Ishikawa (cell line): Measurements from ENCODE around the gene MINDY1.

Source experiments
- CEBPB ChIP-seq: IDR thresholded peaks from 2 replicates; pipeline ENCODE4 v1.6.1; 2012
- CREB1 ChIP-seq: IDR thresholded peaks from 2 replicates; pipeline ENCODE4 v1.6.1; 2012; ENCODE audit warnings: low read depth
- EP300 ChIP-seq: IDR thresholded peaks from 2 replicates; pipeline ENCODE4 v1.6.1; 2012; ENCODE audit warnings: borderline replicate concordance
- FOXM1 ChIP-seq: IDR thresholded peaks from 2 replicates; pipeline ENCODE4 v1.6.1; 2012; ENCODE audit warnings: low read depth, borderline replicate concordance
- TAF1 ChIP-seq: IDR thresholded peaks from 2 replicates; pipeline ENCODE4 v1.6.1; 2012; ENCODE audit warnings: low read depth, mild to moderate bottlenecking
- TF ChIP-seq, protein P1 (sequence below): IDR thresholded peaks from 2 replicates; pipeline ENCODE4 v1.6.1; 2012; ENCODE audit warnings: low read depth, mild to moderate bottlenecking
- TF ChIP-seq, protein P2 (sequence below): IDR thresholded peaks from 2 replicates; pipeline ENCODE4 v1.6.1; 2012
- TF ChIP-seq, protein P3 (sequence below): IDR thresholded peaks from 2 replicates; pipeline ENCODE4 v1.6.1; 2012

DNA sequence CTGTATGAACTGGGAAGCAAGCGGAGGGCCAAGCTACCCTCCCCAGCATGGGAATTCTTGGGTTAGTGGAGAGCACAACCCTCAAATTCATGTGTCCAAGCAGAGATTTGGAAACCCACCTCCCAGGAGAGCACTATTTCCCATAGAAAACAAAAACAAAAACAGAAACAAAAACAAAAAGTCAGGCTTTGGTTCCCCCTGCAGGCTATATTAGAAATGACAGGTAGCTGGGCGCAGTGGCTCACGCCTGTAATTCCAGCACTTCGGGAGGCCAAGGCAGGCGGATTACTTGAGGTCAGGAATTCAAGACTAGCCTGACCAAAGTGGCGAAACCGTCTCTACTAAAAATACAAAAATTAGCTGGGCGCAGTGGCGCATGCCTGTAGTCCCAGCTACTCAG is 10.8 kb downstream of the MINDY1 start:
- TF ChIP-seq CEBPB: no peak
- TF ChIP-seq, protein P1, sequence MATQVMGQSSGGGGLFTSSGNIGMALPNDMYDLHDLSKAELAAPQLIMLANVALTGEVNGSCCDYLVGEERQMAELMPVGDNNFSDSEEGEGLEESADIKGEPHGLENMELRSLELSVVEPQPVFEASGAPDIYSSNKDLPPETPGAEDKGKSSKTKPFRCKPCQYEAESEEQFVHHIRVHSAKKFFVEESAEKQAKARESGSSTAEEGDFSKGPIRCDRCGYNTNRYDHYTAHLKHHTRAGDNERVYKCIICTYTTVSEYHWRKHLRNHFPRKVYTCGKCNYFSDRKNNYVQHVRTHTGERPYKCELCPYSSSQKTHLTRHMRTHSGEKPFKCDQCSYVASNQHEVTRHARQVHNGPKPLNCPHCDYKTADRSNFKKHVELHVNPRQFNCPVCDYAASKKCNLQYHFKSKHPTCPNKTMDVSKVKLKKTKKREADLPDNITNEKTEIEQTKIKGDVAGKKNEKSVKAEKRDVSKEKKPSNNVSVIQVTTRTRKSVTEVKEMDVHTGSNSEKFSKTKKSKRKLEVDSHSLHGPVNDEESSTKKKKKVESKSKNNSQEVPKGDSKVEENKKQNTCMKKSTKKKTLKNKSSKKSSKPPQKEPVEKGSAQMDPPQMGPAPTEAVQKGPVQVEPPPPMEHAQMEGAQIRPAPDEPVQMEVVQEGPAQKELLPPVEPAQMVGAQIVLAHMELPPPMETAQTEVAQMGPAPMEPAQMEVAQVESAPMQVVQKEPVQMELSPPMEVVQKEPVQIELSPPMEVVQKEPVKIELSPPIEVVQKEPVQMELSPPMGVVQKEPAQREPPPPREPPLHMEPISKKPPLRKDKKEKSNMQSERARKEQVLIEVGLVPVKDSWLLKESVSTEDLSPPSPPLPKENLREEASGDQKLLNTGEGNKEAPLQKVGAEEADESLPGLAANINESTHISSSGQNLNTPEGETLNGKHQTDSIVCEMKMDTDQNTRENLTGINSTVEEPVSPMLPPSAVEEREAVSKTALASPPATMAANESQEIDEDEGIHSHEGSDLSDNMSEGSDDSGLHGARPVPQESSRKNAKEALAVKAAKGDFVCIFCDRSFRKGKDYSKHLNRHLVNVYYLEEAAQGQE: no peak
- TF ChIP-seq FOXM1: no peak
- TF ChIP-seq, protein P2, sequence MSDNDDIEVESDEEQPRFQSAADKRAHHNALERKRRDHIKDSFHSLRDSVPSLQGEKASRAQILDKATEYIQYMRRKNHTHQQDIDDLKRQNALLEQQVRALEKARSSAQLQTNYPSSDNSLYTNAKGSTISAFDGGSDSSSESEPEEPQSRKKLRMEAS: no peak
- TF ChIP-seq CREB1: no peak
- no peak for TF ChIP-seq EP300
- TF ChIP-seq, protein P3, sequence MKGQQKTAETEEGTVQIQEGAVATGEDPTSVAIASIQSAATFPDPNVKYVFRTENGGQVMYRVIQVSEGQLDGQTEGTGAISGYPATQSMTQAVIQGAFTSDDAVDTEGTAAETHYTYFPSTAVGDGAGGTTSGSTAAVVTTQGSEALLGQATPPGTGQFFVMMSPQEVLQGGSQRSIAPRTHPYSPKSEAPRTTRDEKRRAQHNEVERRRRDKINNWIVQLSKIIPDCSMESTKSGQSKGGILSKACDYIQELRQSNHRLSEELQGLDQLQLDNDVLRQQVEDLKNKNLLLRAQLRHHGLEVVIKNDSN: no peak
- TF ChIP-seq TAF1: no peak
